NB4 (cell line): ENCODE measurements around the gene IGF1.

Experiments
- CTCF ChIP-seq: IDR thresholded peaks from one replicate; pipeline ENCODE4 v1.5.1; 2012; ENCODE audit warnings: low read depth, low read length
- MAX ChIP-seq: IDR thresholded peaks from 2 replicates; pipeline ENCODE4 v1.6.1; 2011; ENCODE audit warnings: low read depth, low read length

DNA sequence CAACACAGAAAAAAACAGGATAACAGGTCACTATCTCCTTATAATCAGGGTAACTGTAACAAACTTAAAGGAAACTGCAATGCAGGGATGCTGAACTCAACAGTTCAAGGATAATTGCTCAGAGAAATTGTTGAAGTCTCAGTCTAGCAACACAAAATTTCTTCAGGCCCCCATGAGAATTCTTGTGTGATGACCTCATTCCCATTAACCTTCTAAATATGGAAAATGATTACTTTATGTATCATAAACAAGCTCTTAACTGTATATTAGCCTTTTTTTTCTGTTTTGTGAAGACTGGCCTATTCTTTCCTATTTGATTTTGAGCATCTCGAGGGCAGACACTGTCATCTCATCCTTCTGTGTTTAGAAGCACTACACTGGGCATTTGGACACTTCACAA lies 47.1 kb downstream of the IGF1 start:
- TF ChIP-seq MAX (no peak), CTCF (no peak)
